Mesenchymal stem cell (in vitro differentiated cells and primary cell): ENCODE measurements around the gene NECAB3.

Experiments
- DNase-seq: peaks from one replicate; pipeline ENCODE4 v3.0.0-alpha.2; 2013
- H2AFZ ChIP-seq: one replicate; pipeline ENCODE4 v1.6.1; 2013; ENCODE audit warnings: low read depth, mild to moderate bottlenecking, control low read depth, inconsistent platforms, low read length, moderate library complexity
- H2AK5ac ChIP-seq: 2 replicates; pipeline ENCODE4 v1.6.1; 2013; ENCODE audit warnings: low read length, moderate library complexity, mild to moderate bottlenecking, inconsistent platforms; ENCODE audit not compliant: severe bottlenecking
- H2BK120ac ChIP-seq: one replicate; pipeline ENCODE4 v1.6.1; 2013; ENCODE audit warnings: low read depth, mild to moderate bottlenecking, inconsistent platforms, low read length, moderate library complexity
- H2BK12ac ChIP-seq, 2 experiments: one replicate each; pipeline ENCODE4 v1.6.1; 2013; ENCODE audit warnings: inconsistent platforms in 2 of 2, low read length in 2 of 2, mild to moderate bottlenecking in 2 of 2, moderate library complexity in 2 of 2, control low read depth in 1 of 2
- H2BK15ac ChIP-seq: one replicate; pipeline ENCODE4 v1.6.1; 2013; ENCODE audit warnings: mild to moderate bottlenecking, low read depth, inconsistent platforms; ENCODE audit not compliant: poor library complexity, severe bottlenecking
- H2BK5ac ChIP-seq: 2 replicates; pipeline ENCODE4 v1.6.1; 2013; ENCODE audit warnings: low read depth, mild to moderate bottlenecking, low read length, control low read depth, inconsistent platforms; ENCODE audit not compliant: poor library complexity, severe bottlenecking
- H3K14ac ChIP-seq, 2 experiments: one replicate each; pipeline ENCODE4 v1.6.1; 2013; ENCODE audit warnings: inconsistent platforms in 2 of 2, low read length in 2 of 2, control low read depth in 1 of 2, mild to moderate bottlenecking in 1 of 2, moderate library complexity in 1 of 2
- H3K18ac ChIP-seq, 2 experiments: one replicate each; pipeline ENCODE4 v1.6.1; 2013; ENCODE audit warnings: inconsistent platforms in 2 of 2, low read length in 2 of 2, control low read depth in 1 of 2, low read depth in 1 of 2, mild to moderate bottlenecking in 1 of 2
- H3K23ac ChIP-seq, 2 experiments: one replicate each; pipeline ENCODE4 v1.6.1; 2013; ENCODE audit warnings: inconsistent platforms in 2 of 2, low read length in 2 of 2, mild to moderate bottlenecking in 2 of 2, moderate library complexity in 2 of 2, control low read depth in 1 of 2
- H3K27ac ChIP-seq: 2 replicates; pipeline ENCODE4 v1.5.1; 2013; ENCODE audit warnings: mild to moderate bottlenecking, moderate library complexity, low read length, control low read depth, inconsistent platforms; ENCODE audit not compliant: poor library complexity, severe bottlenecking
- H3K27me3 ChIP-seq, 2 experiments: 2 replicates each; pipeline versions ENCODE4 v1.6.1 to v1.7.0; 2013; ENCODE audit warnings: low read length in 2 of 2, mild to moderate bottlenecking in 2 of 2, moderate library complexity in 2 of 2, control low read depth in 1 of 2, inconsistent platforms in 1 of 2; ENCODE audit not compliant: control insufficient read depth in 1 of 2, insufficient read depth in 1 of 2
- H3K36me3 ChIP-seq, 2 experiments: 2 replicates each; pipeline versions ENCODE4 v1.6.1 to v1.7.0; 2013; ENCODE audit warnings: low read length in 2 of 2, control low read depth in 1 of 2, inconsistent platforms in 1 of 2, low read depth in 1 of 2, mild to moderate bottlenecking in 1 of 2; ENCODE audit not compliant: insufficient read depth in 2 of 2, control insufficient read depth in 1 of 2
- H3K4ac ChIP-seq, 2 experiments: one replicate each; pipeline ENCODE4 v1.6.1; 2013; ENCODE audit warnings: inconsistent platforms in 2 of 2, low read length in 2 of 2, mild to moderate bottlenecking in 2 of 2, moderate library complexity in 2 of 2, control low read depth in 1 of 2, low read depth in 1 of 2
- H3K4me1 ChIP-seq: 2 replicates; pipeline ENCODE4 v1.6.1; 2013; ENCODE audit warnings: low read depth, low read length, control low read depth; ENCODE audit not compliant: control insufficient read depth, insufficient read depth
- H3K4me2 ChIP-seq: 2 replicates; pipeline ENCODE4 v1.6.1; 2013; ENCODE audit warnings: low read length, mild to moderate bottlenecking, inconsistent platforms; ENCODE audit not compliant: poor library complexity, severe bottlenecking
- H3K4me3 ChIP-seq, 2 experiments: 2 replicates each; pipeline versions ENCODE4 v1.5.1 to v1.7.0; 2013; ENCODE audit warnings: low read length in 2 of 2, mild to moderate bottlenecking in 2 of 2, control low read depth in 1 of 2, low read depth in 1 of 2; ENCODE audit not compliant: insufficient read depth in 1 of 2
- H3K79me1 ChIP-seq: replicated peaks from 2 replicates; pipeline ENCODE4 v1.6.1; 2013; ENCODE audit warnings: mild to moderate bottlenecking, control low read depth, low read length, inconsistent platforms; ENCODE audit not compliant: poor library complexity, severe bottlenecking
- H3K9ac ChIP-seq: 2 replicates; pipeline ENCODE4 v1.7.0; 2013; ENCODE audit warnings: mild to moderate bottlenecking, low read length, moderate library complexity
- H3K9me3 ChIP-seq: 2 replicates; pipeline ENCODE4 v1.7.0; 2013; ENCODE audit warnings: mild to moderate bottlenecking, low read length; ENCODE audit not compliant: control insufficient read depth
- H4K8ac ChIP-seq: one replicate; pipeline ENCODE4 v1.6.1; 2013; ENCODE audit warnings: inconsistent platforms, mild to moderate bottlenecking, low read length, moderate library complexity
- H4K91ac ChIP-seq: one replicate; pipeline ENCODE4 v1.6.1; 2013; ENCODE audit warnings: mild to moderate bottlenecking, low read length, inconsistent platforms
- WGBS: methylation state at CpG from one replicate; pipeline ENCODE4 v1.1.7; 2013; ENCODE audit warnings: mixed read lengths; 5-methylcytosine and 5-hydroxymethylcytosine counted together

NECAB3 gene

DNA sequence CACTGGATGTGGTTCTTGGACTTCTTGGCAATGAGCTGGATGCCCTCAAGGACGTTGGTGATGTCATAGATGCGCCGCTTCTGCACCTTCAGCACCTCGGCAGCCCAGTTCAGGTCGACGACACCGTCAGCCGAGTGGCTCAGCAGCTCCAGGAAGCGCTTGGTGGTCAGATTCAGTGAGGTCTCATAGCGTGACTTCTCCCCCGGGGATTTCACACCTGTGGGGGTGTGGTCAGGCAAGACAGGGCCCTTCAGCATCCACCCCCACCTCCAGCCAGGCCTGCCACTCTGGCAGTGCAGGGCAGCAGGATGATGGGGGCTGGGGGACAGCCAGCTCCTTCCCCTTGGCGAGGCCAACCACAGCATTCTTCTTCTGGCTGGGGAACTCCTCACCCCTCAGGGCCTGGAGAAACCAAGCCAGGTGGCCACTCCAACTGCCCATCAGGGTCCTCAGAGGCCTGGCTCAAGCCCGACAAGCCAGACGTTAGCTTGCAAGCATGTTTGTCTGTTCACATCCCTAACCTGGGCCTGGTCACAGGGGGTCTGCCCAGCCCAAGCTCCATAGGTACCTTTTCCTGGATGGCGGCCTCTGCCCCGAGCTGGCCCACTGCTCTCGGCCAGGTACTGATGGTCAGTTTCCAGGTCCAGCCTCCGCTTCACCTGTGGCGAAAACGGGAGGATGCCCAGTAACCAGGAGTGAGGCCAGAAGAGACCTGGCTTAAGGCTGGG is 5.7 kb upstream of the NECAB3 start:
- H2AK5ac ChIP-seq, result no peak overlapping the region
- H3K79me1 ChIP-seq, result peaks cover 18% of the 10 kb centered on the region
- 96% methylated on average over 20 of the region's 20 CpGs for WGBS
- H3K4me1 ChIP-seq, result peaks cover 17% of the 10 kb centered on the region
- H2BK5ac ChIP-seq, result no peak overlapping the region
- H4K91ac ChIP-seq, result no peak overlapping the region
- H3K36me3 ChIP-seq, result peaks cover 3 to 7% of the 10 kb centered on the region in 2 experiments
- H3K18ac ChIP-seq, result no peak overlapping the region
- no peak overlapping the region for H2BK12ac ChIP-seq
- no peak overlapping the region for H3K14ac ChIP-seq
- no peak overlapping the region for H3K9ac ChIP-seq
- no peak overlapping the region for H3K4me2 ChIP-seq
- H3K4me3 ChIP-seq, result no peak overlapping the region
- H3K27ac ChIP-seq, result no peak overlapping the region
- H3K4ac ChIP-seq, result no peak overlapping the region
- DNase-seq, result no peak
- H3K23ac ChIP-seq, result no peak overlapping the region
- H3K27me3 ChIP-seq, result no peaks in the 10 kb centered on the region
- H2AFZ ChIP-seq, result no peak overlapping the region
- no peaks in the 10 kb centered on the region for H3K9me3 ChIP-seq
- no peak overlapping the region for H2BK15ac ChIP-seq
- no peak overlapping the region for H4K8ac ChIP-seq
- H2BK120ac ChIP-seq, result no peak overlapping the region

DNA sequence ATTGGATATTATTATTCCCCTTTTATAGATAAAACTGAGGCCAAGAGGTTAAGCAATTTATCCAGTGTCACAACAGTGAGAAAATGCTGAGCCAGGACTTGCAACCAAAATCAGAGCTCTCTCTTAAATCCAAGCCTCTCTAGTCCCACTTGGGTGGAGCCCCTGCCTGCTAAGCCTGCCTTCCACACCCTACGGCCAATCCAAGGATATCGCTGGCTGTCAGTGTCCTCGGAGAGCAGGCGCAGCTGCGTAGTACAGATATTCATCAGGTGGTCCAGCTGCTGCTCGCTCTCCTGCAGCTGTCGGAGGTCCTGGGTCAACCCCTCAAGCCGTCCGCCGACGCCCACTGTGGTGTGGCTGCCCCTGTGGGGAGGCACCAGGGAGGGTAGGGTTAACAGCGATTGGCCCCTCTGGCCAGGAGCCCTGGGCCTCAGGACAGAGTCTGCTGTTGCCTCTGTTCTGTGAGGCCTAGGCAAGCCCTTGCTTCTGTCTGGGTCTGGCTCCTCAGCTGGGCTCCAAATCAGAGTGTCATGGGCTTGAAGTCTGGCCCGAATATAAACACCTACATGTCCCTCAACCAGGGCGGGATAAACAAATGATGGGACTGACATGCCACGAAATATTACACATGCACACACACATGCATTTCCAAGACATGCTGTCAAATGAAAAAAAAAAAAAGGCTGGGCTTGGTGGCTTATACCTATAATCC is 3.9 kb upstream of the NECAB3 start:
- Histone ChIP-seq H2AFZ (no peak overlapping the region), H3K4me3 (no peak overlapping the region), H3K36me3 (peaks cover 3 to 7% of the 10 kb centered on the region in 2 experiments), H2BK5ac (no peak overlapping the region), H2AK5ac (no peak overlapping the region), H3K18ac (no peak overlapping the region), H3K27ac (no peak overlapping the region), H4K8ac (no peak overlapping the region), H2BK120ac (no peak overlapping the region), H4K91ac (peak overlapping the region; percentile 22), H2BK12ac (no peak overlapping the region), H2BK15ac (no peak overlapping the region), H3K4me2 (no peak overlapping the region), H3K9me3 (no peaks in the 10 kb centered on the region), H3K14ac (no peak overlapping the region), H3K9ac (peak overlapping the region; percentile 22), H3K79me1 (peaks cover 11% of the 10 kb centered on the region), H3K27me3 (no peaks in the 10 kb centered on the region), H3K4ac (no peak overlapping the region), H3K23ac (no peak overlapping the region), H3K4me1 (peaks cover 19% of the 10 kb centered on the region)
- 96% methylated on average over 15 of the region's 15 CpGs for WGBS
- DNase-seq, result no peak

DNA sequence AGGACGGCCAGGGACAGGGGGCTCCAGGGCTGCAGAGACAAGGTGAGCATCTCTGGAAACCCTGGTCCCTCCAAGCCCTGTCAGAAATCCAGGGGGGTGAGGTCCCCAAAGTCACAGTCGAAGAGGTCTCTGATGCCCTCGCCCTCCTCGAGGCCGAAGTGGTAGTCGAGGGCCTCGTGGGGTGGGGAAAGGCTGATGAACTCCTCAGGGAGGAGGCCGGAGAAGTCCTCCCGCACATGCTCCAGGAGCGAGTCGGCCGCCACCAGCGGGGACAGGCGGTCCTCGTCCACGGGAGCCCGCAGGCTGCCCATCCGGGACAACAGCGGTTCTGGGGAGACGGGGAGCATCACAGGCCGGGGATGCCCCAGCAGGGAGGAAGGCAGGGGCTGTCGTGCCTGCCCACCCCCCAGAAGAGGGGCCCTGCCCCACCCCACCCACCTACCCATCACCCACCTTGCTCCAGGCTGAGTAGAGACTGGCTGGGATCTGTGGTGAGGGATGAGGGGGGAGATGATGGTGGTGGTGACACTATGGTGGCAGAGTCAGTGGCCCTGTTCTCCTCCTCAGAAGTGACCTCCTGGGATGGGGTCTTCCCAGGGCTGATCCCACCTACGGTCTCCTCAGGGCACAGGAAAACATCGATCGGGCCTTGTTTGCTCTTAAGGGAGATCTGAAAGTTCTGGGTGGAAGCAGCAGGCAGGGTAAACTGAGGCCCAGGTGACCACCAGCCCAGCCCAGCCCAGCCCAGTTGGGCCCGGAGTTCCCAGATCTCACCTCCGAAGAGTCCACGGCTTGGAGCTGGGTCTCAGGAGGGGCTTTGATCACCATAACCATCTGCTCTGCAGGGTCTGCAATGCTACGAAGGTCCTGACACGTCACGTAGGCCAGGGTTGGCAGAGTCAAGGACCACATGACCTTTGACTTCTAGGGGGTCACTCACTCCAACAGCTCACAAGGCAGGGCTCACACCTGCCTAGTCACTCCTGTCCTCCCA is 2.7 kb upstream of the NECAB3 start:
- H3K9ac ChIP-seq, result no peak overlapping the region
- H2AK5ac ChIP-seq, result no peak overlapping the region
- no peak overlapping the region for H3K14ac ChIP-seq
- no peaks in the 10 kb centered on the region for H3K27me3 ChIP-seq
- H2BK5ac ChIP-seq, result no peak overlapping the region
- no peak for DNase-seq
- H2BK15ac ChIP-seq, result no peak overlapping the region
- H3K27ac ChIP-seq, result no peak overlapping the region
- H3K4ac ChIP-seq, result no peak overlapping the region
- H3K36me3 ChIP-seq, result peaks cover 5 to 8% of the 10 kb centered on the region in 2 experiments
- H4K91ac ChIP-seq, result no peak overlapping the region
- no peaks in the 10 kb centered on the region for H3K9me3 ChIP-seq
- H3K4me3 ChIP-seq, result no peak overlapping the region
- no peak overlapping the region for H2BK12ac ChIP-seq
- no peak overlapping the region for H4K8ac ChIP-seq
- no peak overlapping the region for H2BK120ac ChIP-seq
- no peak overlapping the region for H2AFZ ChIP-seq
- H3K4me1 ChIP-seq, result peaks cover 31% of the 10 kb centered on the region
- H3K4me2 ChIP-seq, result no peak overlapping the region
- peaks cover 7% of the 10 kb centered on the region for H3K79me1 ChIP-seq
- no peak overlapping the region for H3K18ac ChIP-seq
- WGBS, result 96% methylated on average over 19 of the region's 31 CpGs
- no peak overlapping the region for H3K23ac ChIP-seq
